ENCODE results near the gene PIEZO1. TPM values are rescaled to one million over a fixed set of nuclear protein-coding genes. Genes with fewer than 3 reads are reported as not detected.

Gene PIEZO1
- total RNA-seq, 2 donors from 2014 or later, result 84.8 to 298 TPM

DNA sequence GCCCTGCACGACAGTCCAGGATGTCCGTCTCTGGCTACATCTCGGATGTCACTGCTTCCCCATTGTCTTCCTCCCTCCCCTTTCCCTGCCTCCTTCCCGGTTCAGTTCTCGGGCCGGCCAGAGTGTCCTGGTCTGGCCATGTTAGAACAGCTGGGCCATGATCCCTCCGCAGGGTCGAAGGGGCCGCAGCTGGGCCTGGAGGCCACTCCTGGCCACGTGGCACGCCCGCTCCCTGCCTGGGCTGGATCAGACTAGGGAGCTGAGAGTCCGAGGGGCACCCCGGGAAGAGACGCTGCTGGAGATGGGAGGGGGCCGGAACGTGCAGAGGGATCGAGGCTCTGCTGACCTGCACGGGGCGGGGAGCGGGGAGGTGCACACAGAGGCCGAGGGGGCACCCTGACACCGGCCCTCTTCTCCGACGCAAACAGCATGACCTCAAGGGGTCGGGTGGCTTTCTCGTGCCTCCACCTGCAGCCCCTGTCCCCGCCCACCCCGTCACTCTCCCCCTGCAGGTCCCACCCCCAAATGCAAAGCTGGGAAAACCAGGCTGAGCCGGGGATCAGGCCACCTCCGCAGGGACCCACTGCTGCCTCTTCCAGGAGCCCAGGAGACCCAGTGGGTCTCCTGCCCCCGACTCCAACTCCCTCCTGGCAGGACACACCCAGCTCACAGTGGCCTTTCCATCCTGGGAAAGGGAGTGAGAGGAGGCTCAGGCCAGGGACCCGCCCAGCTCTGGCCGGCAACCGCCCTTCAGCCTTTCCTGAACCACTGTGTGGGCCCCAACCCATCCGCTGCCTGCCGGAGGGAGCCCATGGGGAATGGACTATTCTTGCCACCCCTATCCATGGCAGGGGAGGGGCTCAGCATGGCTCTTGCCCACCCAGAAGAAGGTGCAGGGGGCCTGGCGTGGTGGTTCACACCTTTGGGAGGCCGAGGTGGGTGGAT, 40.2 kb downstream of the PIEZO1 start:
- H3K4me3 Mint-ChIP-seq, result no peak overlapping the region
- no peak for ATAC-seq
- DNase-seq (ENCODE audit: low spot score), result no peak
- H3K36me3 Mint-ChIP-seq, result no peaks in the 10 kb centered on the region
- H3K4me1 Mint-ChIP-seq (ENCODE audit: low read depth in 2 of 2), result peaks cover 5 to 6% of the 10 kb centered on the region in 2 donors
- H3K27me3 Mint-ChIP-seq, result no peaks in the 10 kb centered on the region
- H3K27ac Mint-ChIP-seq, result no peak overlapping the region
- H3K9me3 Mint-ChIP-seq, result no peaks in the 10 kb centered on the region

DNA sequence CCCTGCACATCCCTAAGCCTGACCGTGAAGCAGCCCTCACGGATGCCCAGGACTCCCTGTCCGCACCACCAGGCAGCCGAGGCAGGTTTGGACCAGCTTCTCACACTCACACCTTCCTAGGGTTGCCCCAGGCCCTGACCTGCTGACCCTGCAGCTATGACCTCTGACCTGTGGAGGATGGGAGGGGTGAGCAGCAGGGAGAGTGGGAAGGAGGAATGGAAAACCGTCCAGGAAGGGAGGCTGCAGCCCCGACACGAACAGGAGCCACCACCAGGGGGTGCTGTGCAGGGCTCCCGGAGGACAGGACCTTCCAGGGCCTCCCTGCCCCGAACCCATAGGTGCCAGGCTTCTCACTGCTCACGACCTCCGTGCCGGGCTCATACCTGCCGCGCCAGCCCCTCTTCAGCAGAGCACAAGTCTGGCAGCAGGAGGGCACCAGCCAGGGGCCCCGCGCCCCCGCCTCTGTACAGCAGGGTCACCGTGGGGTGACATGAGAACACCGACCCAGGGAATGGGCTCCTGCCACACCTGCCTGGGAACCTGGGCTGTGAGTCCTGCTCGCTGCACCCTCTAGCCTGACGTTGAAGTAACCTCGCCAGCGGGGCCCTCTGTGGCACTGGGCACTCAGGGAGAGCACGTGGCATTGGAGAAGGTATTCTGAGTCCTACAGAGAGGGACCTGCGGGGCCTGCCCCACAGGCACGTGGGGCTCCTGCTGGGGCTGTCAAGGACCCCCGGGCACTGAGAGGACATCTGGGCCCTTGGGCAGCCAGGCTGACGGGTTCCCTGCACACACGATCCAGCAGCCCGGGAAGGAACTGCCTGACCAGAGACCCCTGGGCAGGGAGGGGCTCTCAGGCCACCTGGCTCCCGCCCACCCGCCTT, 41.1 kb downstream of the PIEZO1 start:
- H3K27ac Mint-ChIP-seq, result no peak overlapping the region
- DNase-seq (ENCODE audit: low spot score) (peak; percentile 78), ATAC-seq (peak in 1 of 2 donors; percentile 54)
- H3K27me3 Mint-ChIP-seq, result no peaks in the 10 kb centered on the region
- peaks cover 5 to 6% of the 10 kb centered on the region in 2 donors for H3K4me1 Mint-ChIP-seq (ENCODE audit: low read depth in 2 of 2)
- no peaks in the 10 kb centered on the region for H3K9me3 Mint-ChIP-seq
- no peaks in the 10 kb centered on the region for H3K36me3 Mint-ChIP-seq
- no peak overlapping the region for H3K4me3 Mint-ChIP-seq

DNA sequence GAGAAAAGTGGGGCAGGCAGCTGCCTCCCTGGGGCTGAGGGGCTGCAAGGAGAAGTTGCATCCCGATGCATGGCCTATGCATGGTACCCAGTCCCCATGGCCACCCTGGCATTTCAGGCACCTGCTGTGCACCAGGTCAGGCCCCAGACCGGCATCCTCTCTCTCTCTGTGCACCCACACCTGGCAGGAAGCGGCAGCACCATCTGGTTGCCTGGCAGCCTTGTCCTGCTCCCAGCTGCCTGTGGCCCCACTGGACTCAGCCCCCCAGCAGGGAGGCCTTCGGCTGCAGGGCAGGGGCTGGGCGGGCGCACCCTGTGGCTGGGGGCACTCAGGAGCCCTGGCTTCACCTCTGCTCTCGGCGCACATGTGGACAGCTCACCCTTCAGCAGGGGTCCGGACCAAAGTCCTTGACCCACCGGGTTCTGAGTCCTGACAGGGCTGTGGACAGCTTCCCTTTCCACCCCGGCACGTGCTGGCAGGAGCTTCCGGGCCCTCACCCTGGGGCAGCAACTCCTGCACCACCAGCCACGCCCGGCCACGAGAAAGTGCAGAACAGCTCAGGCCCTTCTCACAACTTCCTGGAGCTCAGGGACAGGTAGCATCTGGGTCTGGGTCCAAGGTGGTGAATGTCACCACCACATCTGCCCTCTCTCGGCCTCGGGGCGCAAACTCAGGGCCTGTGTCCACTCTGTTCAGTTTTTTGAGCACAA, 42.0 kb downstream of the PIEZO1 start:
- no peaks in the 10 kb centered on the region for H3K9me3 Mint-ChIP-seq
- H3K27ac Mint-ChIP-seq, result no peak overlapping the region
- H3K4me1 Mint-ChIP-seq (ENCODE audit: low read depth in 2 of 2), result peaks cover 5 to 9% of the 10 kb centered on the region in 2 donors
- H3K36me3 Mint-ChIP-seq, result no peaks in the 10 kb centered on the region
- H3K4me3 Mint-ChIP-seq, result no peak overlapping the region
- no peaks in the 10 kb centered on the region for H3K27me3 Mint-ChIP-seq
- DNase-seq (ENCODE audit: low spot score), result no peak
- ATAC-seq, result no peak

DNA sequence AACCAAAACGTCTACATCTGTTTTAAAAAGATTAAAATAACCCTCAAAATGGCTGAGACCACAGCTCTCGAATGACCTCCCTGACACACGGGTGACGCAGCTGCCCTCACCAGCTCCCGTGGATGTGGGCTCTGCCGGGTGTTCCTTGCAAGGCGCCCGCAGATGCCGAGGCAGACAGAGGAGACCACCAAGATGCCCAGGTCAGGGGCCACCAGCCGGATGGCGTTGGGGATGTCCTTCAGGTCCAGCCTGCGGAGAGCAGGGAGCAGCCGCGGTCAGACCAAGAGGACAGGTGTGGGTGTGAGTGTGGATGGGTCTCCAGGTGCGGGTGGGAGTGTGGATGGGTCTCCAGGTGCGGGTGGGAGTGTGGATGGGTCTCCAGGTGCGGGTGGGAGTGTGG, 43.7 kb downstream of the PIEZO1 start:
- peaks cover 5 to 7% of the 10 kb centered on the region in 2 donors for H3K4me1 Mint-ChIP-seq (ENCODE audit: low read depth in 2 of 2)
- no peaks in the 10 kb centered on the region for H3K9me3 Mint-ChIP-seq
- DNase-seq (ENCODE audit: low spot score), result no peak
- ATAC-seq, result no peak
- no peak overlapping the region for H3K27ac Mint-ChIP-seq
- H3K36me3 Mint-ChIP-seq, result no peaks in the 10 kb centered on the region
- no peaks in the 10 kb centered on the region for H3K27me3 Mint-ChIP-seq
- H3K4me3 Mint-ChIP-seq, result no peak overlapping the region

DNA sequence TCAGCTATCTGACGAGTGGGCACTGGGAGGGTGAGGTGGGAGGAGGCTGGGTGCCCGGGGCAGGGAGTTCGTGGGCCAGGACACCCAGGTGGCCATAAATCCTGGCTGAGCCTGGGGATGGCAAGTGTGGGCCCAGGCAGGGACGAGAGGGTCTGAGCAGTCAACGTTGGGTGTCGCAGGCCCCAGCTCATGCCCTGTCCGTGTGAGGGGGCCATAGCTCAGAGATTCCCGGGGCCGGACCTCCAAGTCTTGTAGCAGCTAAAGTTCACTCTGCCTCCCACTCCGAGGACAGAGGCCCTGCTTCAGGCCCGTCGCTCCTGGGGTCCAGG, 44.3 kb downstream of the PIEZO1 start:
- H3K36me3 Mint-ChIP-seq, result no peaks in the 10 kb centered on the region
- no peak for DNase-seq (ENCODE audit: low spot score)
- H3K27ac Mint-ChIP-seq, result no peak overlapping the region
- H3K9me3 Mint-ChIP-seq, result no peaks in the 10 kb centered on the region
- no peak for ATAC-seq
- no peaks in the 10 kb centered on the region for H3K27me3 Mint-ChIP-seq
- peaks cover under 1 to 3% of the 10 kb centered on the region in 2 donors for H3K4me1 Mint-ChIP-seq (ENCODE audit: low read depth in 2 of 2)
- H3K4me3 Mint-ChIP-seq, result no peak overlapping the region

DNA sequence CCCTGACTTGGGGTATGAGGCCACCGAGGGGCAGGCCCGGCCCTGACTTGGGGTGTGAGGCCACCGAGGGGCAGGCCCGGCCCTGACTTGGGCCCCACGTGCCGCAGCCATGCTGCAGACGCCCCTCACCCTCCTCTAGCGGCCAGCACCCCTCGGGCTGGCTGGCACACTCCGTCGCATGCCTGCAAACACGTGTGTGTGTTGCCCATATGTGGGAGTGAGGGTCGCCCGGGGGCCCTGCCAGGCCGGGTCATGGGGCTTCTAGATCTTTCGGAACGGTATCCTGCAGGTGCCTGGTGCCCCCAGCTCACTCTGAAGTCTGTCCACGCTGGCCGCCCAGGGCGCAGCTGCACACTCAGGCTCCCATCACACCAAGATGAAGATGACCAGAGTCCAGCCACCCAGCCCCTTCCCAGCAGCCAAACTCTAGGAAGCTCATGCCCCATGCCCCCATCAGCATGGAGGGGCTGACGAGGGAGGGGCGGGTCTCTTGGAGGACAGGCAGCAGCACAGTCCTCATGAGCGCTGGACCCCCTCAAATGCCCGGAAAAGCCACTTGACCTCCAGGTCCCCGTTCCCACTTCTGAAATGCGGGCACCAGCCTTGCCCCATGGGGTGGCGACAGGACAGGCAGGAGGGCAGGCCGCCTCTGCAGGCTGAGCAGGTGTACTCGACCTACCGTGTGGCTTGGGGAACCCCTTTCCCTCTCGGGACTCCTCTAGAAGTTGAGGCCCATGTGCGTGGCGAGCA, 44.9 kb downstream of the PIEZO1 start:
- DNase-seq (ENCODE audit: low spot score) (no peak), ATAC-seq (no peak)
- H3K4me3 Mint-ChIP-seq, result no peak overlapping the region
- no peak overlapping the region for H3K27ac Mint-ChIP-seq
- no peaks in the 10 kb centered on the region for H3K9me3 Mint-ChIP-seq
- H3K27me3 Mint-ChIP-seq, result no peaks in the 10 kb centered on the region
- no peaks in the 10 kb centered on the region for H3K36me3 Mint-ChIP-seq
- H3K4me1 Mint-ChIP-seq (ENCODE audit: low read depth in 2 of 2), result peaks cover 0 to 3% of the 10 kb centered on the region in 2 donors

DNA sequence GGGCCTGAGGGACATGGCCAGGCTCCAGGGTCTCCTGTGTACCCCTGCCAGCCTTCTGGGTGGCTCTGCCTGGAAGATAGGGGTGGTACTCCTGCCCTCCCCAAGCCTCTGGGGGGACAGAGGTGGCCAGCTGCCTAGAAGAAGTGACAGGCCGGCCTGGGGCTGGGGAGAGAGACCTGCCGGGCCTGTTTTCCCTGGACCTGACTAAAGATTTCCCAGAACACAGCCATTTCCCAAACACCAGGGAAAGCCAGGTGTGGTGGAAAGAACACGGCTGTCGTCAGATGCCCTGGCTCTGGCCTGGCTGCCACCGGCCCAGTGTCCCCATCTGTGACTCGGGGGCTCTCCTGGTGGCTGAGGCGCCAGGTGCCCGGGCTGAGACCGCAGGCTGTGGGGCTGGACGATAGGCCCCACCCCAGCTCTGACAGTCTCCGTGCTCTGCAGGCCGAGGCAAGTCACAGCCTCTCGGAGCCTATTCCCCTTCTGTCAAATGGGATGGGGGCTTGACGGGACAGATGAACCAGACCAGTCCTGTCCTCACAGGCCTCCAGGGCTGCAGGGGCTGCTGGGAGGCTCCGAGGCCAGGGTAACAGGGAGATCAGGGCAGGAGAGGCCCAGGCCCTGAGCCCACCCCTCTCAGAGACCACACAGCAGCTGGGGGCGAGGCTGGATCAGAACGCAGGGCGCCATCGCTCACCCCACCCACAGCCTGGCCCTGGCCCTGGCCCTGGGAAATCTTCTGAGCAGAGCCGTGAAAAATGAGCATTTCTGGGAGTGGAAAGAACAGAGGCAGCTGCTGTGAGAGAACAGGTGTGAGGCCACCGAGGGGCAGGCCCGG, 45.7 kb downstream of the PIEZO1 start:
- no peak overlapping the region for H3K4me3 Mint-ChIP-seq
- H3K36me3 Mint-ChIP-seq, result no peaks in the 10 kb centered on the region
- no peaks in the 10 kb centered on the region for H3K27me3 Mint-ChIP-seq
- no peak overlapping the region for H3K27ac Mint-ChIP-seq
- ATAC-seq (no peak), DNase-seq (ENCODE audit: low spot score) (no peak)
- no peaks in the 10 kb centered on the region for H3K9me3 Mint-ChIP-seq
- peaks cover 0 to 3% of the 10 kb centered on the region in 2 donors for H3K4me1 Mint-ChIP-seq (ENCODE audit: low read depth in 2 of 2)

DNA sequence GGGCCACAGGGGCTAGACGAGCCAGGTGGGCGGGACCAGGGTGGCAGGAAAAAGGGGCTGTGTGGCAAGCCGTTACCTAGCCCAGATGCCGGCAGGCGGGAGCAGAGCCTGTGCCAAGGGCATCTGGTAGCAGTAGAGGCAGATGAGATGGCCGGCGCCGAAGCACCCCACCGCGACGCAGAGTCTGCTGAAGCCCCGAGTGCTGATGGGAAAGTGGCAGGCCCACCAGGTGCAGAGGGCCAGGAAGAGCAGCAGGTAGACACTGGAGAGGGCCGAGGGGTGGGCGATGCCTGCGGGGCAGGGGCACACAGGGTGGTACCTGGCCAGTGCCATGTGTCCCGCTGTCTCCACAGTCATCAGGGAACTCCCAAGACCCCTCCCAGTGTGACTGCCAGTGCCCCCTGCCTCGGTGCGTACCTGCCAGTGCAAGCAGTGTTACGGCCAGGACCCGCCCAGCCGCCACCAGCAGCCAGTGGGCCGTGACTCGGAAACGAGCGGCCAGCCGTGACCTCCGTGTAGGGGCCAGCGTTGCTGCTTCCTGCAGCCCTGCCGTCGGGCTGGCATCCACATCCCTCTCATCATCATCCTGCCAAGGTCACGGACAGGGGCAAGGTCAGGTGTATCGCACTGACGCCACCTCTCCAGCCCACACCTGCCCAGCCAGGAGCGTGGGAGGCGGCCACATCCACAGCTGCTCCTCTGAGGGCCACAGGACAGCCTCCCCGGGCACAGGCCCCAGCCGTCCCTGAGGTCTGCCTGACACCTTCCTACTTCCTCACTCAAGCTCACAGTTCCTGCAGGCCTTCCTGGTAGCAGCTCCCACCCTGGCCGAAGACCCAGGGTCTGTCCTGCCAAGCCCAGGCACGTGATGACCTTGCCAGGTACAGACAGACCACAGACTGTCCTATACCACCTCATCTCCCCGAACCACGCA, 46.6 kb downstream of the PIEZO1 start:
- Mint-ChIP-seq H3K36me3 (no peaks in the 10 kb centered on the region), H3K9me3 (no peaks in the 10 kb centered on the region), H3K4me3 (no peak overlapping the region), H3K4me1 (ENCODE audit: low read depth in 2 of 2) (peaks cover 0 to 3% of the 10 kb centered on the region in 2 donors), H3K27me3 (no peaks in the 10 kb centered on the region), H3K27ac (no peak overlapping the region)
- no peak for DNase-seq (ENCODE audit: low spot score)
- no peak for ATAC-seq

DNA sequence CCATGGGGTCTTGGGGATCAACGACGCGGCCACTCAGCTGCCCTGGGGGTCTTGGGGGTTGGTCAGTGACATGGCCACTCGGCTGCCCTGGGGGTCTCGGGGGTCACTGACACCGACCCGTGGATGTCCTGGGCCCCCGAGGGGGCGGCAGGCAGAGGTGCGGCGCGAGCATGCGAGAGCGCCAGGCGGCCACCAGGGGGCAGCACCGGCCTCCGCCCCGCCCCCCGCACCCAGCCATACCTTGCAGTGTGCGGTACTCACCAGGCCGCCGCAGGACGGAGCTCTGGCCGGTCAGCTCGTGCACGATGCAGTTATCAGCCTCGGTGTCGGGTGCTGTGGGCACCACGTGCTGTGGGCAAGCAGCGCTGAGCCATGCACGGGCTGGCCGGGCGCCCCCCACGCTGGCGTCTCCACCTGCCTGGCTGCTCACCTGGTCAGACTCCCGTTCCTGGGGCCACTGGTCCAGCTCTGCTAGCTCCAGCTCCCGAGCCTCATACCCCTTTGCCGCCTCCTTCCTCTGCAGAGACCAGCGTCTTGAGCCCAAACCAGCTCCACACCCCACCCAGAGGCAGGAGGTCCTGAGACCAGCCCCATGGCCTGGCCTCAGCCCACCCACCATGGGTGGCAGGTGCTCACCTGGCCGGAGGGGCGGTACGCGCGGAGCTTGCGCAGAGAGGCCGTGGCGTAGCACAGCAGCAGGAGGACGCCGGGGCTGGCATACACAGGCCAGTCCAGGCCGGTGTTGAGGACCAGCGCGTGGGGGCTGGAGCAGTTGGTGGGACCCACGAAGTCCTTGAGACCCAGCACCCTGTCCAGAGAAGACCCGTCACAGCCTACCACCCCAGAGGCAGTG, 47.5 kb downstream of the PIEZO1 start:
- Mint-ChIP-seq H3K9me3 (no peaks in the 10 kb centered on the region), H3K36me3 (no peaks in the 10 kb centered on the region), H3K4me1 (ENCODE audit: low read depth in 2 of 2) (peaks cover 0 to 3% of the 10 kb centered on the region in 2 donors), H3K4me3 (no peak overlapping the region), H3K27ac (no peak overlapping the region), H3K27me3 (no peaks in the 10 kb centered on the region)
- DNase-seq (ENCODE audit: low spot score) (no peak), ATAC-seq (peak; percentile 74 to 78)

DNA sequence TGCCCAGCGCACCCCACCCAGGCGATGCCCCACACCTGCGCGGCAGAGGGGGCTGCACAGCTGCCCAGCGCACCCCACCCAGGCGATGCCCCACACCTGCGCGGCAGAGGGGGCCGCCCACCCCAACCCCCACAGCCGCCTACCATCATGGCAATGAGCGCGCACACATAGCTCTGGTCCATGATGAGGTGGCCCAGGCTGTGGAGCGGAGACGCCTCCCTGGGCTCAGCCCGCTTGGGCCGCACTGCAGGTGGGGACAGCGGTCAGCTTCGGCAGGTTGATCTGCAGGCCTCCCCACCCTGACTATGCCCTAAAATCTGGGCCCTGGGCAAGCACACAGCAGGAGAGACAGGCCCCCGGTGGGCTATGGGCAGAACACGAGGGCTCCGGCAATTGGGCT, 48.5 kb downstream of the PIEZO1 start:
- H3K4me3 Mint-ChIP-seq, result no peak overlapping the region
- no peaks in the 10 kb centered on the region for H3K36me3 Mint-ChIP-seq
- H3K9me3 Mint-ChIP-seq, result no peaks in the 10 kb centered on the region
- no peak overlapping the region for H3K27ac Mint-ChIP-seq
- no peak for ATAC-seq
- DNase-seq (ENCODE audit: low spot score), result no peak
- peaks cover under 1 to 3% of the 10 kb centered on the region in 2 donors for H3K4me1 Mint-ChIP-seq (ENCODE audit: low read depth in 2 of 2)
- no peaks in the 10 kb centered on the region for H3K27me3 Mint-ChIP-seq

DNA sequence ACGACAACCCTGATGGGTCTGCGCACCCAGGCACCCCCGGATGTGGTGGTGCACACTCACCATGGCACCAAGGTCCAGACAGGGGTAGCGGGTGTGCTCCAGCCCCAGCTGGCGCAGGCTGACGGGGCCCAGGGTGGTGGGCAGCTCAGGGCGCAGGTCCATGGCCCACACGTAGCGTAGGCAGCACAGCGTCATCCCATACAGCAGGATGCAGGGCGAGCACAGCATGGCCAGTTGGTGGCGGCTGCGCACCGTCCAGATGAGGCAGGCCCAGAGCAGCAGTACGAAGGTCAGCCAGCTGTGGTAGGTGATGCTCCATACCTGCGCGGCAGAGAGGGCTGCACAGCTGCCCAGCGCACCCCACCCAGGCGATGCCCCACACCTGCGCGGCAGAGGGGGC, 48.9 kb downstream of the PIEZO1 start:
- Mint-ChIP-seq H3K4me3 (no peak overlapping the region), H3K9me3 (no peaks in the 10 kb centered on the region)

More for the DNA sequence above, 48.9 kb downstream of the PIEZO1 start:
- Mint-ChIP-seq H3K27me3 (no peaks in the 10 kb centered on the region), H3K4me1 (ENCODE audit: low read depth in 2 of 2) (peaks cover 3 to 5% of the 10 kb centered on the region in 2 donors), H3K36me3 (no peaks in the 10 kb centered on the region), H3K27ac (no peak overlapping the region)
- DNase-seq (ENCODE audit: low spot score) (no peak), ATAC-seq (no peak)

All from natural killer cell treated with Interleukin-12 subunit alpha and Interleukin-12 subunit beta and Interleukin-15 and Interleukin-18, amount 100 ng/mL, for 72 hours (primary cell).